Measurements from ENCODE around the gene CDK2AP2. TPM values are rescaled to one million over a fixed set of nuclear protein-coding genes. Genes with fewer than 3 reads are reported as not detected.
"Not testable (repeated sequence)": the region's sequence is repeated elsewhere in the genome, so short reads cannot be mapped to it uniquely, and the experiment has no call there.

Gene CDK2AP2
- total RNA-seq, 2 experiments from 2014 or later: 82.7 to 84.7 TPM

DNA sequence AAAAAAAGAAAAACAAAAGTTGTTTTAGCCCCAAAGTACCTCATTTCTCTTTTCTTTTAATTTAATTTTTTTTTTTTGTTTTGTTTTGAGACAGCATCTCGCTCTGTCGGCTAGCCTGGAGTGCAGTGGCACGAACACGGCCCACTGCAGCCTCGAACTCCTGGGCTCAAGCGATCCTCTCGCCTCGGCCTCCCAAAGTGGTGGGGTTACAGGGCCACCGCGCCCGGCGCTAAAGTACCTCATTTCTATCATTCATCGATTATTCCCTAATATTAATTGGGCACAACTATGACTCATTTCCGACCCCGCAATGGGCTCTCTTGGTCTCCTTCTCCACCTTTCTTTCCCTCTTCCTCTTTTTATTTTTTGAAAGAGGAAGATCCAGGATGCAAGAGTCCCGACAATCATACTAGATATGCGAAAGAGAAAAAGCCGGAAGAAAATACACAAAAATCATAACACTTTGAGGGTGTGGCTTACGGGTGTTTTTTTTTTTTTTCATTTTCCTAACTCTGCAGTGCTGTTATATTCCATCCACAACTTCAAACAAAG is 25.6 kb downstream of the CDK2AP2 start:
- DNase-seq: peak; percentile 33
- Mint-ChIP-seq H3K27me3 (no peaks in the 10 kb centered on the region), H3K4me1 (ENCODE audit: low read depth) (peaks cover 34% of the 10 kb centered on the region), H3K4me3 (peak overlapping the region; percentile 90), H3K27ac (peak overlapping the region; percentile 99), H3K36me3 (peaks cover 26% of the 10 kb centered on the region), H3K9me3 (no peaks in the 10 kb centered on the region)
- CTCF ChIA-PET: interaction anchor here (0.7 to 3.6 kb wide), 5 partner anchors 14 to 137 kb away, joined by 3 to 13 read pairs (median 4); partner anchors contain the start of genes PITPNM1 and TMEM134
- intact Hi-C loops (cut with micrococcal nuclease): loop anchor here (1.0 to 10.0 kb wide), 2 partner anchors 18 to 368 kb away; partner anchors contain the start of gene KDM2A
- POLR2A ChIA-PET: interaction anchor here (0.7 to 7.2 kb wide), 4 partner anchors 14 to 81 kb away, joined by 3 to 67 read pairs (median 6); partner anchors contain the start of genes PPP1CA, PTPRCAP, TBC1D10C and TMEM134

DNA sequence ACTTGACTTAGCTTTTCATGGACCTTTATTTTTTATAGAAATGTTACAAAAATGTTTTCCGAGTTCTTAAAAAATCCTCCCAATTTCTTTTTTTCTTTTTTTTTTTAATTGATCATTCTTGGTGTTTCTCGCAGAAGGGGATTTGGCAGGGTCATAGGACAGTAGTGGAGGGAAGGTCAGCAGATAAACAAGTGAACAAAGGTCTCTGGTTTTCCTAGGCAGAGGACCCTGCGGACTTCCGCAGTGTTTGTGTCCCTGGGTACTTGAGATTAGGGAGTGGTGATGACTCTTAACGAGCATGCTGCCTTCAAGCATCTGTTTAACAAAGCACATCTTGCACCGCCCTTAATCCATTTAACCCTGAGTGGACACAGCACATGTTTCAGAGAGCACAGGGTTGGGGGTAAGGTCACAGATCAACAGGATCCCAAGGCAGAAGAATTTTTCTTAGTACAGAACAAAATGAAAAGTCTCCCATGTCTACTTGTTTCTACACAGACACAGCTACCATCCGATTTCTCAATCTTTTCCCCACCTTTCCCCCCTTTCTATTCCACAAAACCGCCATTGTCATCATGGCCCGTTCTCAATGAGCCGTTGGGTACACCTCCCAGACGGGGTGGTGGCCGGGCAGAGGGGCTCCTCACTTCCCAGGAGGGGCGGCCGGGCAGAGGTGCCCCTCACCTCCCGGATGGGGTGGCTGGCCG is 30.5 kb downstream of the CDK2AP2 start:
- H3K4me1 Mint-ChIP-seq (ENCODE audit: low read depth); H3K36me3 Mint-ChIP-seq; DNase-seq; intact Hi-C loops (cut with micrococcal nuclease); H3K27ac Mint-ChIP-seq; H3K9me3 Mint-ChIP-seq; H3K4me3 Mint-ChIP-seq; H3K27me3 Mint-ChIP-seq; CTCF ChIA-PET: not testable (repeated sequence)
- POLR2A ChIA-PET: interaction anchor here (0.6 kb wide), 1 partner anchor 64 kb away, joined by 3 read pairs; no protein-coding TSS in a partner anchor

DNA sequence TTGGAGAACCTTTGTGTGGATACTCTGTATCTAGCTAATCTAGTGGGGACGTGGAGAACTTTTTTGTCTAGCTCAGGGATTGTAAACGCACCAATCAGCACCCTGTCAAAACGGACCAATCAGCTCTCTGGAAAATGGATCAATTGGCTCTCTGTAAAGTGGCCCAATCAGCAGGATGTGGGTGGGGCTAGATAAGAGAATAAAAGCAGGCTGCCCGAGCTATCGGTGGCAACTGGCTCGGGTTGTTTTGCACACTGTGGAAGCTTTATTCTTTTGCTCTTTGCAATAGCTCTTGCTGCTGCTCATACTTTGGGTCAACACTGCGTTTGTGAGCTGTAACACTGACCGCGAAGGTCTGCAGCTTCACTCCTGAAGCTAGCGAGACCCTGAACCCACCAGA is 31.3 kb downstream of the CDK2AP2 start:
- H3K27me3 Mint-ChIP-seq; intact Hi-C loops (cut with micrococcal nuclease); H3K4me3 Mint-ChIP-seq; DNase-seq; H3K27ac Mint-ChIP-seq; H3K9me3 Mint-ChIP-seq; H3K4me1 Mint-ChIP-seq (ENCODE audit: low read depth); CTCF ChIA-PET; H3K36me3 Mint-ChIP-seq: not testable (repeated sequence)
- POLR2A ChIA-PET: interaction anchor here (0.6 kb wide), 1 partner anchor 63 kb away, joined by 3 read pairs; no protein-coding TSS in a partner anchor

DNA sequence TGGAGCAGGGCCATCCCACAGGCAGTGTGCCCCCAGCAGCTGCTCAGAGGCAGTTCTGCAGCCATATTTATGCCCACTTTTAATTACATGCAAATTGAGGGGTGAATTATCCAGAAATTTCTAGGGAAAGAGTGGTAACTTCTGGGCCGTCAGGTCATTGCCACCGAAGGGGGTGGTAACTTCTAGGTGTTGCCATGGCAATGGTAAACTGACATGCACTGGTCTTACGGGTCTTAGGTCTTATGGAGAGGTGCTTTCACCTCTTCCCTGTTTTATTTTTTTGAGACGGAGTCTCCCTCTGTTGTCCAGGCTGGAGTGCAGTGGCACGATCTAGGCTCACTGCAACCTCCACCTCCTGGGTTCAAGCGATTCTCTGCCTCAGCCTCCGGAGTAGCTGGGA is 35.1 kb downstream of the CDK2AP2 start:
- no peaks in the 10 kb centered on the region for H3K27me3 Mint-ChIP-seq
- no peak for DNase-seq
- H3K9me3 Mint-ChIP-seq: no peaks in the 10 kb centered on the region
- intact Hi-C loops (cut with micrococcal nuclease): no loop called here
- ChIA-PET POLR2A (no interaction called here), CTCF (no interaction called here)
- H3K4me3 Mint-ChIP-seq: no peak overlapping the region
- H3K27ac Mint-ChIP-seq: no peak overlapping the region
- peaks cover 10% of the 10 kb centered on the region for H3K4me1 Mint-ChIP-seq (ENCODE audit: low read depth)
- H3K36me3 Mint-ChIP-seq: no peaks in the 10 kb centered on the region

DNA sequence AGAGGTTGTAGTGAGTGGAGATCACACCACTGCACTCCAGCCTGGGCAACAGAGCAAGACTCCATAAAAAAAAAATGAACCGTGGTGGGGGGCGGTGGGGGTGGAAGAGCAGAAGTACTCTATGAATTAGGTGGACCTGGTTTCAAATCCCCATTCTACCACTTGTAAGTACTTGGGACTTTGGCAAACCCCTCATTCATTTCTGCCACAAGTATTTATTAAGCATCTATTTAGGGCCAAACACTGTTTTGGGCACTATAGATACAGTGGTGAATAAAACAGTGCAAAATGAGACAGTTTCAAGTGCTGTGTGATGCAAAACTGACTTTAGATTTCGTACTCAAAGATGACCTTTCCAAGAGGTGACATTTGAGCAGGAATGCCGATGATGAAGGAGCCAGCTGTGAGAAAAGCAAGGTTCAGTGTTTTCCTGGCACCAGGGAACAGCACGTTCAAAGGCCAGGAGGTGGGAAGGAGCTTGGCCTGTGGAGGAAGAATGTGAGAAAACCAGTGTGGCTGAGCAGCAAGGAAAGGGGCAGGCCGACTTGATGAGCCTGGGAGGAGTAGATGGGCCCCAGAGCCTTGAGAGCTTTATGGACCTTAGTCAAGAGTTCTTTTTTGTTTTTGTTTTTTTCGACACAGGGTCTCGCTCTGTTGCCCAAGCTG is 37.5 kb downstream of the CDK2AP2 start:
- DNase-seq: no peak
- Mint-ChIP-seq H3K4me3 (peak overlapping the region; percentile 2), H3K9me3 (no peaks in the 10 kb centered on the region), H3K4me1 (ENCODE audit: low read depth) (peaks cover 26% of the 10 kb centered on the region), H3K27me3 (no peaks in the 10 kb centered on the region), H3K27ac (no peak overlapping the region), H3K36me3 (peaks cover under 1% of the 10 kb centered on the region)
- intact Hi-C loops (cut with micrococcal nuclease): no loop called here
- CTCF ChIA-PET: no interaction called here
- POLR2A ChIA-PET: interaction anchor here (4.3 kb wide), 1 partner anchor 16 kb away, joined by 35 read pairs; no protein-coding TSS in a partner anchor

DNA sequence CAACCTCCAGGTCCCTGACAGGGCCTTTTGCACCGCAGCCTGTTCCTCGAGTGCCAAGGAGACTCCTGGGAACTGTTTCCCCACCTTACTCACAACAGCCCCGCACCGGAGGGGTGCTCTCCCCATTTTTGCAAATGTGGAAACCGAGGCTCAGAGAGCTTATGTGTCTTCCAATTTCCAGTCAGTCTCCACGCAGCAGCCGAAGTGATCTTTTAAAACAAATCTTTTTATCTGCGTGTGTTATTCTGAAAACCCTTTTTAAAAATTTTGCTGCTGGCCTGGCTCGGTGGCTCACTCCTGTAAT is 38.5 kb downstream of the CDK2AP2 start:
- H3K4me1 Mint-ChIP-seq (ENCODE audit: low read depth): peaks cover 30% of the 10 kb centered on the region
- peaks cover 5% of the 10 kb centered on the region for H3K36me3 Mint-ChIP-seq
- peak overlapping the region; percentile 75 for H3K4me3 Mint-ChIP-seq
- ChIA-PET POLR2A (interaction anchor here (1.5 to 4.3 kb wide), 4 partner anchors 17 to 61 kb away, joined by 3 to 35 read pairs (median 14); partner anchors contain the start of gene PTPRCAP), CTCF (interaction anchor here (1.5 to 2.5 kb wide), 4 partner anchors 15 to 87 kb away, joined by 4 to 17 read pairs (median 10); partner anchors contain the start of genes AIP and PPP1CA)
- H3K27ac Mint-ChIP-seq: peak overlapping the region; percentile 77
- H3K9me3 Mint-ChIP-seq: no peaks in the 10 kb centered on the region
- intact Hi-C loops (cut with micrococcal nuclease): loop anchor here (1.0 to 5.0 kb wide), 5 partner anchors 14 to 67 kb away; partner anchors contain the start of genes AIP and RPS6KB2
- no peak for DNase-seq
- H3K27me3 Mint-ChIP-seq: no peaks in the 10 kb centered on the region

DNA sequence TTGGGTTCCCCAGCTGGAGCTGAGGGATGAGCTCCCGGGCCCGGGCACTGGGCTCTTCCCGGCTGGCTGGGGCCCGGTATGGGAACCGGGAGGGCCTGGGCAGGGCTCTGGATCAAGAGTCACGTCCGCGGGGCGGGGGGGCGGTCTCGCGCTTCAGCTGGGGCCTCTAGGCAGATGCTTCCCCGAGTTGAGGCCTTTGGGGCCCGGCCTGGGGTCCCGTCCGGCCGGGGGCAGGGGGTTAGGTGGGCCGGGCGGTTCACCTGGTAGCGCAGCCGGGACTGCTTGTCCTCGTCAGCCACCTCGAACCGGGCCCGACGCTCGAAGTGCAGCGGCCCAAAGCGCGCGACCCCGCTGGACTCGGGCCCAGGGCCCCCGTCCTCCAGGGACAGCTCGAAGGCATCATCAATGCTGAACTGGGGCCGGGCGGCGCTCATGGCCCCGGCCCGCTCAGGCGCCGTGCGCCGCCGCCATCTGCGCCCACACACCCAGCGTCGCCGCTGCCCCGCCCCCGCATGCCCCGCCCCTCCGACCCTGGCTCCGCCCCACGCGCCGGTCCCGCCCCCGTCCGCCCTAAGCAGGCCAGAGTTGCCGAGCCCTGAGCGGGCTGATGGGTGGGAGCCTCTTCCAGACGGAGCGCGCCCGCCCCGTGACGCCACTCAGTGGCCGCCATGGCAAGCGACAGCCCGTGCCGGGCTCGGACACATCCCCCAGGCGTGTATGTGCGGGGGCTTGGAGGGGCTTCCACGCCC is 39.0 kb downstream of the CDK2AP2 start, which contains the start of gene TMEM134:
TSS of gene TMEM134 (minus strand) at position 493 of the 749 bp plus-strand sequence. CDS start at position 434, 59 bp downstream.
- DNase-seq: peak; percentile 95
- ChIA-PET CTCF (interaction anchor here (0.7 to 2.5 kb wide), 12 partner anchors 15 to 161 kb away, joined by 3 to 17 read pairs (median 5); partner anchors contain the start of genes AIP, CORO1B, NUDT8 and PITPNM1), POLR2A (interaction anchor here (0.6 to 4.3 kb wide), 18 partner anchors 12 to 229 kb away, joined by 3 to 35 read pairs (median 4); partner anchors contain the start of genes AIP, PITPNM1, PPP1CA and PTPRCAP)
- H3K27me3 Mint-ChIP-seq: no peaks in the 10 kb centered on the region
- intact Hi-C loops (cut with micrococcal nuclease): loop anchor here (1.0 to 5.0 kb wide), 5 partner anchors 14 to 67 kb away; partner anchors contain the start of genes AIP and RPS6KB2
- H3K4me3 Mint-ChIP-seq: peak within 1 kb of the TSS; percentile 90
- H3K27ac Mint-ChIP-seq: peak within 1 kb of the TSS; percentile 90
- H3K36me3 Mint-ChIP-seq: peaks cover 5% of the 10 kb centered on the region
- H3K4me1 Mint-ChIP-seq (ENCODE audit: low read depth): peaks cover 32% of the 10 kb centered on the region
- H3K9me3 Mint-ChIP-seq: no peaks in the 10 kb centered on the region

DNA sequence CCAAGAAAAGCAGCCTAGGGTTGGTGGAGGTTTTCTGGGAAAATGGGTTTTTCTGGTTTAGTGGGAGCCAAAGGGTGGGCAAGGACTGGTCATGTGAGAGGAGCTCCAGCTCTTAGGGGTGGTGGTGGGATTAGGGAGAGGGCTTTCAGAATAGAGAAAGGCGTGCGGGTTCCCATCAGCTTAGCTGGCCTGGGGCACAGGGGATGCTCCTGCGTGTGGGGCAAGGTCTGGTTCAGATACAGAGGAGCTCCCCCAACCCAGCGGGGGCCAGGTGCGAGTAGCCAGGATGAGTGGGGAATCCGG is 39.6 kb downstream of the CDK2AP2 start:
- Mint-ChIP-seq H3K9me3 (no peaks in the 10 kb centered on the region), H3K36me3 (peaks cover 5% of the 10 kb centered on the region), H3K4me1 (ENCODE audit: low read depth) (peaks cover 32% of the 10 kb centered on the region), H3K27me3 (no peaks in the 10 kb centered on the region), H3K27ac (peak overlapping the region; percentile 90), H3K4me3 (peak overlapping the region; percentile 90)
- peak; percentile 41 for DNase-seq
- intact Hi-C loops (cut with micrococcal nuclease): loop anchor here (2.0 to 5.0 kb wide), 2 partner anchors 30 to 41 kb away; partner anchors contain the start of gene RPS6KB2
- ChIA-PET CTCF (interaction anchor here (0.7 to 2.5 kb wide), 13 partner anchors 16 to 161 kb away, joined by 3 to 17 read pairs (median 4); partner anchors contain the start of genes AIP, CORO1B, NUDT8 and PITPNM1), POLR2A (interaction anchor here (0.6 to 4.3 kb wide), 18 partner anchors 12 to 229 kb away, joined by 3 to 35 read pairs (median 4); partner anchors contain the start of genes AIP, PITPNM1, PPP1CA and PTPRCAP)

DNA sequence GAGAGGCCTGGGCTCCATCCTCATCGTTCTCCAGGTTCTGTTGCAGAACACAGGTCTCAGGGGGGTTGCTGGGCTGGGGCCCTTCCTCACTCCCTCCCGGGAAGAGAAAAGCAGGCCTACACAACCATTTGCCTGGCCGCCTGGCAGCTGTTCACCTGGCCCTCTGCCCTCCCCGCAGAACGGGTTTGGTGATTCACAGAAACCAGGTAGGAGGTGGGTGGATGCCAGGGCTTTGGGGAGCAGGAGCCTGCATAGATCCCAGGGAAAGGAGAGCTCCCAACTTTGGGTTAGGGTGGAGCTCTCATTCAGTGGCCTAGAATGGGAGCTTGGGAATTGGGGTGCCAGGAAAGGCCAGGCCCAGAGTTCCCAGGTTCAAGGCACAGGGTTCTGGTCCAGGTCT is 39.9 kb downstream of the CDK2AP2 start:
- Mint-ChIP-seq H3K36me3 (peaks cover 5% of the 10 kb centered on the region), H3K9me3 (no peaks in the 10 kb centered on the region), H3K4me1 (ENCODE audit: low read depth) (peaks cover 32% of the 10 kb centered on the region), H3K27me3 (no peaks in the 10 kb centered on the region), H3K4me3 (peak overlapping the region; percentile 90), H3K27ac (peak overlapping the region; percentile 90)
- intact Hi-C loops (cut with micrococcal nuclease): loop anchor here (2.0 to 5.0 kb wide), 2 partner anchors 29 to 41 kb away; partner anchors contain the start of gene RPS6KB2
- ChIA-PET POLR2A (interaction anchor here (0.6 to 4.3 kb wide), 19 partner anchors 11 to 228 kb away, joined by 3 to 35 read pairs (median 4); partner anchors contain the start of genes AIP, PITPNM1, PPP1CA and PTPRCAP), CTCF (interaction anchor here (0.7 to 2.5 kb wide), 12 partner anchors 16 to 162 kb away, joined by 3 to 17 read pairs (median 5); partner anchors contain the start of genes AIP, CORO1B, NUDT8 and PITPNM1)
- peak; percentile 61 for DNase-seq

DNA sequence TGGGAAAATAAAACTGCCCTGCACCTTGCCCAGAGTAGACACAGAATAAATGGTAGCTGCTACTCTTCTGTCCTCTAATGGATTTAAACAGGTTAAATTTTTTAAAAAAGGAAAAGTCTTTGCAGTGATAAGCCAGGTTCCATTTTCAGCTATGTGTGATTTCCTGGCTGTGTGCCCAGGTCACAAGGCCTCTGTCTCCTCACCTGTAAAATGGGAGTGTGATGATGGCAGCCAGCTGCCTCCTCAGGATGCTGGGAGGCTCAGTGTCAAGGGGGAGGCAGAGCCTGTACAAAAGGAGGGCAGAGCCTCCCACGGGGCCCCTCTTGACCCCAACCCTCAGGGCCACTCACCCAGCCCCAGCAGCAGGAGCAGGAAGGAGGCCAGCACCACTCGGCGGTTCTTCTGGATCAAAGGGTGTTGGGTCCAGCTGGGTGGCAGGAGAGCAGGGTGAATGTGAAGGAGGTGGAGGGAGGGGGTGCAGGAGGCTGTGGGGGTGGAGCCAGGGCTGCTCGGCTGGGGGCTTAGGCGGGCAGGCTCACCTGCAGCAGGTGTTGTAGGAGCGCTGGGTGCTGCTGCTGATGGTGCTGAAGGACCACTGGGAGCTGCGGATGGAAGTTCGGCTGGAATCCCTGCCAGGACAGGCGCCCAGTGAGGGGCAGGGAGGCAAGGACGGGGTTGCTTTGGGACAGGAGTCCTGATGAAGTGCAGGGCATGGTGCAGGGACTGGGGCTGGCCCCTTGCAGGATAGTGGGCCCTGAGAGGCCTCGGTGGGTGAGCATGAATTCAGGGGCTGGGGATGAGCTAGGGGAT is 40.8 kb downstream of the CDK2AP2 start:
- ChIA-PET POLR2A (interaction anchor here (0.7 to 4.3 kb wide), 6 partner anchors 19 to 60 kb away, joined by 3 to 35 read pairs (median 8); partner anchors contain the start of genes PITPNM1 and PTPRCAP), CTCF (interaction anchor here (1.2 to 2.5 kb wide), 6 partner anchors 17 to 116 kb away, joined by 4 to 13 read pairs (median 6); partner anchors contain the start of genes AIP and PITPNM1)
- Mint-ChIP-seq H3K27ac (peak overlapping the region; percentile 90), H3K9me3 (no peaks in the 10 kb centered on the region), H3K4me1 (ENCODE audit: low read depth) (peaks cover 32% of the 10 kb centered on the region), H3K27me3 (no peaks in the 10 kb centered on the region), H3K36me3 (peaks cover 5% of the 10 kb centered on the region), H3K4me3 (peak overlapping the region; percentile 90)
- no peak for DNase-seq
- intact Hi-C loops (cut with micrococcal nuclease): loop anchor here (5.0 kb wide), 1 partner anchor 40 kb away; the partner anchor contains the start of gene RPS6KB2
